Measurements from ENCODE around the gene PARD3B.

PARD3B gene, protein sequence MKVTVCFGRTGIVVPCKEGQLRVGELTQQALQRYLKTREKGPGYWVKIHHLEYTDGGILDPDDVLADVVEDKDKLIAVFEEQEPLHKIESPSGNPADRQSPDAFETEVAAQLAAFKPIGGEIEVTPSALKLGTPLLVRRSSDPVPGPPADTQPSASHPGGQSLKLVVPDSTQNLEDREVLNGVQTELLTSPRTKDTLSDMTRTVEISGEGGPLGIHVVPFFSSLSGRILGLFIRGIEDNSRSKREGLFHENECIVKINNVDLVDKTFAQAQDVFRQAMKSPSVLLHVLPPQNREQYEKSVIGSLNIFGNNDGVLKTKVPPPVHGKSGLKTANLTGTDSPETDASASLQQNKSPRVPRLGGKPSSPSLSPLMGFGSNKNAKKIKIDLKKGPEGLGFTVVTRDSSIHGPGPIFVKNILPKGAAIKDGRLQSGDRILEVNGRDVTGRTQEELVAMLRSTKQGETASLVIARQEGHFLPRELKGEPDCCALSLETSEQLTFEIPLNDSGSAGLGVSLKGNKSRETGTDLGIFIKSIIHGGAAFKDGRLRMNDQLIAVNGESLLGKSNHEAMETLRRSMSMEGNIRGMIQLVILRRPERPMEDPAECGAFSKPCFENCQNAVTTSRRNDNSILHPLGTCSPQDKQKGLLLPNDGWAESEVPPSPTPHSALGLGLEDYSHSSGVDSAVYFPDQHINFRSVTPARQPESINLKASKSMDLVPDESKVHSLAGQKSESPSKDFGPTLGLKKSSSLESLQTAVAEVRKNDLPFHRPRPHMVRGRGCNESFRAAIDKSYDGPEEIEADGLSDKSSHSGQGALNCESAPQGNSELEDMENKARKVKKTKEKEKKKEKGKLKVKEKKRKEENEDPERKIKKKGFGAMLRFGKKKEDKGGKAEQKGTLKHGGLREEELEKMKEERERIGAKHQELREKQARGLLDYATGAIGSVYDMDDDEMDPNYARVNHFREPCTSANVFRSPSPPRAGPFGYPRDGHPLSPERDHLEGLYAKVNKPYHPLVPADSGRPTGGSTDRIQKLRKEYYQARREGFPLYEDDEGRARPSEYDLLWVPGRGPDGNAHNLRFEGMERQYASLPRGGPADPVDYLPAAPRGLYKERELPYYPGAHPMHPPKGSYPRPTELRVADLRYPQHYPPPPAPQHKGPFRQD (N-terminal part only)

DNA sequence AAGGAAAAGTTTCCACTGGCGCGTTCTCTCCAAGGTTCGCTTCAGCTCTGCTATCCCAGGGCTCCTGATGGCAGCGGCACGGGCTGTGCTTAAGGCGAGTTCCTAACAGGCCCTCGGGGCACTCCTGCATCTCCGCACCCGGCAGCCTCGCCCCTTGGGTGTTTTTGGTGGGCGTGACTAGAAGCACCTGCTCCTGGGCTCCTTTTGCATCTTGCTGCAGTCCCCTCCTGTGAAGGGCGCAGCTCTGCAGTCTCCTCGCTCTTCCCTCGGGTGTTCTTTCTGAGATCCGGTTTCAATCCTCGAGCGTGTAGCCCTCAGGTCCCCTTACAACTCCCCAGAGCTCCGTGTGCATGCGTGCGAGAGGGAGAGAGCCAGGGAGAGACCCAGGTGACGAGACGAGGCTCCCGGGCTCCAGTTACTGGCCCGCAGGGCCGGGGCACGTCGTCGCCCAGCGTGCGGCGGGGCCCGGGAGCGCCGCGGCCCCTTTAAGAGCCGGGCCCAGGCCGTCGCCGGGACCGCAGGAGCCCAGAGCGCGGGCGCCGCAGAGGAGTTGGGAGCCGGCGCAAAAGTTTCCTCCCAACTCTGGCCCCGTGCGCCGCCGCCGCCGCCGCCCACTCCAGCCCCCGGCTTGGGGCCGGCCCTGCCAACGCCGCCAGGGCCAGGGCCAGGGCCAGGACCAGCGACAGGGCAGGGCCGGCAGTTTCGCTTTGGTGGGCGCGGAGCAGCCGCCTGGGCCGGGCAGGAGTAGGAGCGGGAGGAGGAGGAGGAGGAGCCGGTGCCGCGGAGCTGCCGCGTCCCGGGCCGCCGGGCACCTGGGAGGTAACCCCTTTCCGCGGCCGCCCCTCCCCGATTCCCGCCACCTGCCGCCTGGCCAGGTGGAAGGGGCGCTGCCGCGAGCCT is at the start of gene PARD3B:
TSS of gene PARD3B (plus strand) at position 515 of the 900 bp plus-strand sequence. CDS start 525 bp downstream, outside the sequence.
- DNase-seq = peak; percentile 66

DNA sequence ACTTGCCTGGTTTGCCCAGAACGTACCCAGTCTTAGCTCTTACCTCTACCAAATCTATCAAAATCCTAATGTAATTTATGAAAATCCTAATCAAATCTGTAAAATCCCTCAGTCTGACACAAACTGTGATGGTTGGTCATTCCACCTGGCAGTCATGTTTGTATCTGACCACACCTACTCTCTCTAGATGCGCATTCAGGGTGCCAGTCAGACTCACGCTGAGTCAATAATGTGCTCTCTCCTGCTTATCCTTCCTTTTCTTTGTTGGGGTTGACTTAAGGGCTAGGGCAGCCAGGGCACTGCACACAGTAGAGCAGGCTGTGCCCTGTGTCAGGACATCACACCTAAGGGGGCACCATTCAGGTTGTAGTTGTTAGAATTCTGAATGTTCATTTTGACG is 48.5 kb upstream of the PARD3B start:
- no peak for DNase-seq

DNA sequence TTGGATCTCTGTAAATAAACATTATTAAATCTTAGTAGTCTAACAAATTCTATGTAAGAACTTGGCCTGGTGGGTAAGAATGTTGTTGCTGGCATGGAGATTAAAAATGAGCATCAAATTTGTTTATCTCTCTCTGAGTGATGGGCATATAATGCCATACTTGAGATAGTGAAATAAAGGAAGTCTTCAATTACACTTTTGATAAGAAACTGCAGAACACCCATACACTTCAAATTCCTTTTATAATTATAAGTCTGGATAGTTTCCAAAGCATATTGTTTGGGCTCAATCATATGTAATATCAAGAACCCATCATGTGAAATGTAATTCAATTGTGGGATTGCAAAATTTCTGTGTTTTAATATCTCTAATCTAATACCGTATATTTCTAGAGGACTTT is 47.4 kb upstream of the PARD3B start:
- no peak for DNase-seq

- no peak for DNase-seq
Observed at GRCh38 chr2:204498291-204498690, 47.0 kb upstream of the PARD3B start.

- no peak for DNase-seq
Observed at GRCh38 chr2:204503869-204504268, 41.4 kb upstream of the PARD3B start.

- DNase-seq = no peak
Observed at GRCh38 chr2:204504594-204504993, 40.7 kb upstream of the PARD3B start.

GRCh38 chr2:204505488-204505887 is 39.8 kb upstream of the PARD3B start:
- no peak for DNase-seq

- no peak for DNase-seq
Observed at GRCh38 chr2:204505946-204506345, 39.3 kb upstream of the PARD3B start.

DNA sequence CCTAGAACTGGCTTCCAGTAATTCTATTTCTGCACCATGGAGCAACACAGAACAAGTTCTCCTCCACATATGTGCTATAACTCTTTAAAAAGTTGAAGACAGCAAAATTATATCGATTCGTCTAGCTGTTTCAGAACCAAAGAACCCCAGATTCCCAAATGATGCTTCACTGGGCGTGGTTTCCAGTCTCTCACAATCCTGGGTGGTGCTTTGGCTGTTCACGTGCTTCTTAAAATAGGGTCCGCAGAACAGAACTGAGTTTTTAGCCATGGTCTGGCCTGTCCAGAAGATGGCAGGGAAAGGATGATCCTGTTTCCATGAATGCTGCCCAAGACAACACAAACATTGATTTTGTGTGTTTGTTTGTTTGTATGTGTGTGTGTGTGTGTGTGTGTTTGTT is 37.6 kb upstream of the PARD3B start:
- no peak for DNase-seq

DNA sequence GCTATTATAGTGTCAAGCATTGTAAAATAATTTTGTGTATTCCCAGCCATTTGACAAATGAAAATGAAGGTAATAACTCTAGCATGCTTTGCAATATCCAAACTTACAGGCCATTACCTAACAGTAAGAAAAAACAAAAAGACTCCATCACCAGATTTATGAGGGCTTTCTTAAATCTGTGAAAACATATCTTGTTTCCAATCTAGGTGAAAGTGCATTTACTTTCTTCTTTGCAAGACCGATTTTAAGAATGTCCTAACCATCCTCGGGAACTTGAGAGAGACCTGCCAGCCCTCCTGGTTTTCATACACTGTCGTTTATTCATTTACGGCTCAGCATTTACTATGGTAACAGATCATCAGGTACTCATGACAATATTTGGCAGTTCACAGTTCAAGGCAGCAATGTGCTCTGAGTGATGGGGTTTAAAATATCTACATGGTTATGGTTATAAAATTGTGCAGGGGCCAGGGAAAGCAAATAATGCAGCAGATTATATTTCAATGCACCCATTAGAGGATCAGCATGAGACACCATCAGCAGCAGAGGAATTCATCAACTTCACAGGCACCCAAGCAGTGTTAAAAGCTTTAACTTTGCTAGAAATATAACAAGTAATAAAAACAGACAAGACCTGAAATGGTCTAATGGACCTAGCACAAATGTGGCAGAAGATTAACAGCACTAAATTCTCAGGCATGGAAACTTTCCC is 34.4 kb upstream of the PARD3B start:
- no peak for DNase-seq

- no peak for DNase-seq
Observed at GRCh38 chr2:204514439-204514838, 30.8 kb upstream of the PARD3B start.

DNA sequence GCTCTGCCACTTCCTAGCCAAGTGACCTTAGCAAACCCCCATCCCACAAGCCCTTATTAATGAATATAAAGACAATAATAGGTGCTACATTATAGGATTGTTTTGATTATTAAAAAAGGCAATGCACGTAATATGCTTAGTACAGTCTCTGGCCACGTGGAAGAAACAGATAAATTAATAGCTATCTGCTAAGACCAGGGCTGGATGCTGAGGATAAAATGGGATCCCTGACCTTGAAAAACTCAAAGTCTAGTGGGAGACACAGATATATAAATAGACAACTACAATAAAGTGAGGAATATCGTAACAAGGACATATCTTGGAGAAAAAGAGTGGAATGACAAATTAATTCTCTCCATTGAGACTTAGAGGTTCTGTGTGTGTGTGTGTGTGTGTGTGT is 29.9 kb upstream of the PARD3B start:
- DNase-seq = no peak

DNA sequence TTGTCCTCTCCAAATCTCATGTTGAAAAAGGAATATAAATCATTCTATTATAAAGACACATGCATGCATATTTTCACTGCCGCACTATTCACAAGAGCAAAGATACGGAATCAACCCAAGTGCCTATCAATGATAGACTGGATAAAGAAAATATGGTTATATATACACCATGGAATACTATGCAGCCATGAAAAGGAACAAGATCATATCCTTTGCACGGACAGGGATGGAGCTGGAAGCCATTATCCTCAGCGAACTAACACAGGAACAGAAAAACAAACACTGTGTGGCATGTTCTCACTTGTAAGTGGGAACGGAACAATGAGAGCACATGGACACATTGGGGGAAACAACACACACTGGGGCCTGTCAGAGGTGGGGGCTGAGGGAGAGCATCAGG is 28.1 kb upstream of the PARD3B start:
- DNase-seq = no peak

GRCh38 chr2:204529795-204530463 is 15.3 kb upstream of the PARD3B start:
- DNase-seq = no peak

GRCh38 chr2:204530464-204530805 is 14.8 kb upstream of the PARD3B start:
- no peak for DNase-seq

DNA sequence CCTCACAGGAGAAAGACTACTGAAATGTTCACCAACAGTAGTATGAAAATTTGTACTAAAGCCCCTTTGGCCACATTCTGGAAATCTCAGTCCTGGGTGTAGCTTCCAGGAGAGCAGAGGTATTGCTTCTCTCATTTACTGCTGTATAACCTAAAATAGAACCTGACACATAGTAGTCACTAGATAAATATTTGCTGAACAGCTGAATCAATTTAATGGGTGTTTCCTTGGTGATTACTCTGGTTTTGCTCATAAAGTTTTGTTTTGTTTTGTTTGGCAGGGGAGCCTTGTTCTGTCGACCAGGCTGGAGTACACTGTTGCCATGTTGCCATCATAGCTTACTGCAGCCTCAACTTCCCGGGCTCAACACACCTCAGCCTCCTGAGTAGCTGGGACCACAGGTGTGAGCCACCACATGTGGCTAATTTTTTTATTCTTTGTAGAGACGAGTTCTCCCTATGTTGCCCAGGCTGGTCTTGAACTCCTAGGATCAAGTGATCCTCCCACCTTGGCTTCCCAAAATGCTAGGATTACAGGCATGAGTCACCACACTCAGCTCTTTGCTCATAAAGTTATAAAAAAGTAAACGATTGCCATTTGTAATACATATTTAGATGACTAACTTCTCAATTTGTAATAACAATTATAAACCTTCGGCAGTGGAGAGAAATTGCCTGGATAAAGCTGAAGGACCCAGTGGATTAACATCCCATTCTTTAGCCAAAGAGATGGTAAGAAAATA is 11.5 kb upstream of the PARD3B start:
- DNase-seq = no peak

DNA sequence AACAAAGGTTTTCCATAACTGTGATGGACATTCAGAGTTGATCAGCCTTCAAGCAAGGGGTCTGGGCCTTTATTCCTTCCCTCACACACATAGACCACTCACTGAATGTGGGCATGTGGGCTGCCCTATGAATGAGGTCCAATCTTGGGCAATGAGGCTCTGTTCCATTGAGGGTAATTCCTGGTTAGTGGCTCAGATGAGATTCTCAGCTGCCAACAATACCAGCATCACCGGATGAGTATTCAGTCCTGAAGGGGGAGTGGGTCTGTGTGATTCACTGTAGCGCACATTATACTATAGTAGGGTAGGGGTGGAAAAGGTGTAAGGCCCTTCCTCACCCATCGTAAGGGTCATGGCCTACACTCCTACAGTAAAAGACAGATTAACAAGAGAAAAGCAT is 9.9 kb upstream of the PARD3B start:
- no peak for DNase-seq

DNA sequence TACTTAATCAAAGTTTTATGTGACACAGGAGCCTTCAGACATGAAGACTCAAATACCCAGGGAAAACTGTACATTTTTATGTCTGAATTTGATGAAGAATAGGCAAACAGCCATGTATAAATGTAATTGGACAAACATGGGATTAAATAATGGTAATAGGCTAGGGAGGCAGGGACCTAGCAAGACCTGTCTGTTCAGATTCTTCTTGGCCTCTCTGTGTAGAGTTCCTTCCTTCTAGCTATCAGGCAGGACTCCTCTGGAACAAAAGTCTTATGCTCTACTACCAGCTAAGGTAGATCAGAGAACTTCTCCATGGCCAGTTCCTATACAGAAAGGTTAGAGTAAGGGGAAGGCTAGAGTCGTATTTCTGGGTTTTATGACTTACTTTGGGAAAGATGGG is 9.5 kb upstream of the PARD3B start:
- DNase-seq = no peak

GRCh38 chr2:204538182-204539018 is 6.9 kb upstream of the PARD3B start:
- no peak for DNase-seq

DNA sequence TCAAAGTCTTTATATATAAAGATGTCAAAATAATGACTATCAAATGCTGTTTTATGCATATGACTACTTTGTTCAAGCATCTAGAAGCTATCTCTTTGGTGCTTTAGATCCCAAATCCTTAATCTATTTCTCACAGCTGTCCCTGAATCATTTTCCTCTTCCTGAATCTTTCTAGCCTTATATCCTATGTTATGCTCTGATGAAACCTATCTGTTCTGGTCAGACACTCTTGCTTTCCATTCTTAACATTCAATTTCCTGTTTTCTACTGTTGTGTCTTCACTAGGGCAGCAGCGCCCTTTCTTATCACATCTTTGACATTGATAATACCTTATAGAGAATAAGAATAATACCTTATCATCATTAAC is 6.3 kb upstream of the PARD3B start:
- DNase-seq = no peak
